CD4-positive, alpha-beta T cell treated with Interferon alpha-2 for 1 hour (primary cell): Measurements from ENCODE around the gene DYDC2.
A peak's percentile ranks its signal among the peaks of the same experiment; 100 is the strongest.
"Not testable (repeated sequence)": the region's sequence is repeated elsewhere in the genome, so short reads cannot be mapped to it uniquely, and the experiment has no call there.

Experiments used
- DNase-seq, 2 donors: peaks; one replicate each; pipeline ENCODE4 v3.0.0-alpha.2; 2020 to 2022

Gene DYDC2

GRCh38 chr10:80356563-80356988 is at the start of gene DYDC2, which contains the start of gene DYDC1:
Gene DYDC2 (plus strand): TSS chr10:80356781. CDS start chr10:80362444, 5,663 bp downstream.
Gene DYDC1 (minus strand): TSS chr10:80356755. CDS start chr10:80352601, 4,154 bp downstream.
- DNase-seq = peak; percentile 13 to 33

- DNase-seq = no peak
Observed at GRCh38 chr10:80313523-80313922, 43.1 kb upstream of the DYDC2 start.

- no peak for DNase-seq
Observed at GRCh38 chr10:80315391-80315790, 41.2 kb upstream of the DYDC2 start.

- DNase-seq = no peak
Observed at GRCh38 chr10:80318742-80319141, 37.8 kb upstream of the DYDC2 start.

GRCh38 chr10:80319318-80319717 is 37.3 kb upstream of the DYDC2 start:
- no peak for DNase-seq

- no peak for DNase-seq
Observed at GRCh38 chr10:80319725-80320290, 36.8 kb upstream of the DYDC2 start.

- DNase-seq = no peak
Observed at GRCh38 chr10:80320377-80320776, 36.2 kb upstream of the DYDC2 start.

- DNase-seq = no peak
Observed at GRCh38 chr10:80321183-80321582, 35.4 kb upstream of the DYDC2 start.

- no peak for DNase-seq
Observed at GRCh38 chr10:80322158-80322557, 34.4 kb upstream of the DYDC2 start.

- no peak for DNase-seq
Observed at GRCh38 chr10:80322711-80323110, 33.9 kb upstream of the DYDC2 start.

- DNase-seq = no peak
Observed at GRCh38 chr10:80323311-80323710, 33.3 kb upstream of the DYDC2 start.

- no peak for DNase-seq
Observed at GRCh38 chr10:80324086-80324485, 32.5 kb upstream of the DYDC2 start.

GRCh38 chr10:80324891-80325364 is 31.7 kb upstream of the DYDC2 start:
- no peak for DNase-seq

- no peak for DNase-seq
Observed at GRCh38 chr10:80333983-80334382, 22.6 kb upstream of the DYDC2 start.

GRCh38 chr10:80344276-80344675 is 12.3 kb upstream of the DYDC2 start:
- DNase-seq = no peak

- DNase-seq = no peak
Observed at GRCh38 chr10:80344912-80345311, 11.7 kb upstream of the DYDC2 start.

- no peak for DNase-seq
Observed at GRCh38 chr10:80350251-80350650, 6.3 kb upstream of the DYDC2 start.

GRCh38 chr10:80351220-80351619 is 5.4 kb upstream of the DYDC2 start:
- DNase-seq = no peak

- no peak for DNase-seq
Observed at GRCh38 chr10:80356989-80357850, 639 bp downstream of the DYDC2 start.

GRCh38 chr10:80357851-80358125 is 1.2 kb downstream of the DYDC2 start:
- DNase-seq = no peak

GRCh38 chr10:80358925-80359324 is 2.3 kb downstream of the DYDC2 start:
- DNase-seq = not testable (repeated sequence)

GRCh38 chr10:80359644-80360043 is 3.1 kb downstream of the DYDC2 start:
- DNase-seq = no peak

- DNase-seq = no peak
Observed at GRCh38 chr10:80365510-80365909, 8.9 kb downstream of the DYDC2 start.

- no peak for DNase-seq
Observed at GRCh38 chr10:80371467-80371866, 14.9 kb downstream of the DYDC2 start.
